Spinal cord (tissue), 10 donors: ENCODE results near the gene TAF4. TPM values are rescaled to one million over a fixed set of nuclear protein-coding genes. Genes with fewer than 3 reads are reported as not detected.

Experiments
- DNase-seq, 6 donors: peaks; one replicate each; pipeline versions ENCODE4 v3.0.0 to v3.0.0-alpha.2; 2013 to 2015; ENCODE audit warnings: low spot score in 6 of 6, low read depth in 4 of 6
- H3K27ac ChIP-seq: one replicate; pipeline ENCODE4 v1.5.1; 2013; ENCODE audit warnings: low read depth, low read length, control low read depth
- H3K27me3 ChIP-seq: one replicate; pipeline ENCODE4 v1.6.1; 2013; ENCODE audit warnings: low read length; ENCODE audit not compliant: control insufficient read depth, insufficient read depth
- H3K36me3 ChIP-seq: one replicate; pipeline ENCODE4 v1.6.1; 2013; ENCODE audit warnings: low read length; ENCODE audit not compliant: control insufficient read depth, insufficient read depth
- H3K4me1 ChIP-seq: one replicate; pipeline ENCODE4 v1.6.1; 2013; ENCODE audit warnings: low read length; ENCODE audit not compliant: control insufficient read depth, insufficient read depth
- H3K4me3 ChIP-seq: one replicate; pipeline ENCODE4 v1.5.1; 2013; ENCODE audit warnings: low read depth, low read length, control low read depth
- H3K9me3 ChIP-seq: one replicate; pipeline ENCODE4 v1.6.1; 2013; ENCODE audit warnings: low read length; ENCODE audit not compliant: control insufficient read depth, insufficient read depth
- WGBS: methylation state at CpG from one replicate; pipeline ENCODE4 v1.1.5; 2013; ENCODE audit warnings: missing lambda C conversion rate; ENCODE audit not compliant: insufficient coverage; 5-methylcytosine and 5-hydroxymethylcytosine counted together
- polyA plus RNA-seq, 2 donors: library from polyadenylated mRNA; unstranded; fragments of 120-200 nt; gene quantifications; one replicate each; pipeline ENCODE4 v1.2.1, GENCODE V29; 2013; ENCODE audit not compliant: insufficient read length in 2 of 2
- total RNA-seq, 2 donors: library from RNA; depleted of rRNA in 1 of 2; stranded (reverse); fragments of 120-200 nt in 1 of 2; fragments of >200 nt in 1 of 2; gene quantifications; one replicate each; pipeline versions ENCODE4 v1.2.3 to v1.2.4, GENCODE V29; 2013 to 2014
- donor health status: healthy.

Gene TAF4
- total and polyA plus RNA-seq, 4 donors: 7.2 to 20.4 (median 13.0) TPM

DNA sequence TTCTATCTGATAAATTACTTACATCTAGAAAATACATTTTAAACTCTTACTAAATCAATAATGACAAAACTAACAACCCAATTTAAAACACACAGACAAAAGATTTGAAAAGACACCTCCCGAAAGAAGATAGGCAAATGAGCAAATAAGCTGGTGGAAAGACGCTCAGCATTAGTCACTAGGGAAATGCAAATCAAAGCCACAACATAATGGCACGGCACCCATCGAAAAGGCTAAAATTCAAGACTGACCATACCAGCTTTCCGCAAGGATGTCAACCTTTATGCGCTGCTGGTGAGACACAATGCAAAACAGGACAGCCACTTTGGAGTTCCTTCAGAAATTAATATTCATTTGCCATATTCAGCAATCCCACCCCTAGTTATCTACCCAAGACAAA lies 25.9 kb downstream of the TAF4 start:
- H3K9me3 ChIP-seq: peaks cover 1% of the 10 kb centered on the region
- no peak overlapping the region for H3K27ac ChIP-seq
- H3K27me3 ChIP-seq: no peaks in the 10 kb centered on the region
- H3K36me3 ChIP-seq: peaks cover 6% of the 10 kb centered on the region
- 69% methylated on average over 5 of the region's 6 CpGs for WGBS
- peaks cover 10% of the 10 kb centered on the region for H3K4me1 ChIP-seq
- H3K4me3 ChIP-seq: no peak overlapping the region
- no peak for DNase-seq

DNA sequence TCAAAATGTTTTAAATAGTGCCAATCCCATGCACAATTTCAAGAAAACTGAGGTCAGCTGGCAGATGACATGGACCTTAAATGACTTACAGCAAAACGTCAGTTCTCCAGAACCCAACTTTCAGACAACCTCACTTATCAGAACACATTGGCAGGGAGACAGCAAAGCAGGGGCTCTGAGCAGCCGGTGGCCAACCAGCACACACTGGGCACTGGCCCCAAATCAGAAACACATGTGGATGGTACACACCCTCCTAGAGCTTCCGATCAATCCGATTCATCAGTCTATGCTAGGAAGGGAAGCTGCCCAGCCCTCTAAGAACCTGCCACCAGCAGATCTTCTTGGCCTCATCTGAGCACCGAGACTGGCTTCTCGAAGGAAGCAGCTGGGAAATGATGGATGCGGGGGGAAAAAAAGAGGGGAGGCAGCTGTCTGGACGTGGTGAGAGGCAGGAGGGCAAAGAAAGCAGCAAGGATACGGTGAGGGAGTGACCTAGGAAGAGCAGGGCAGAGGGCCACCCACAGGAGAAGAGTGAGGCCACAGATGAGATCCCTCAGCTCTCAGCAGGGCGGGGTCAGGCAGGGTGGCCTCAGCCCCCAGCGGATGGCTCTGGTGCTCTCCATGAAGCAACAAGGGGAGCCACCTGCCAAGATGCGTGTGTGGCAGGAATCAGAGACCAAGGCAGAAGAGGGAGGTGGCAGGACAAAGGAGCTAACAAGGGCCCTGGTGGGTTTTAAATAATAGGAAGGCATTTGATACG lies 32.9 kb downstream of the TAF4 start:
- H3K27ac ChIP-seq: no peak overlapping the region
- peaks cover 13% of the 10 kb centered on the region for H3K36me3 ChIP-seq
- H3K9me3 ChIP-seq: peaks cover 1% of the 10 kb centered on the region
- H3K27me3 ChIP-seq: no peaks in the 10 kb centered on the region
- WGBS: 64% methylated on average over 8 of the region's 13 CpGs
- no peak overlapping the region for H3K4me3 ChIP-seq
- DNase-seq: no peak
- H3K4me1 ChIP-seq: peaks cover 17% of the 10 kb centered on the region

GRCh38 chr20:62031462-62032092 lies 34.1 kb downstream of the TAF4 start:
- Histone ChIP-seq H3K9me3 (no peaks in the 10 kb centered on the region), H3K27me3 (no peaks in the 10 kb centered on the region), H3K36me3 (peaks cover 13% of the 10 kb centered on the region), H3K27ac (no peak overlapping the region), H3K4me3 (no peak overlapping the region), H3K4me1 (peaks cover 26% of the 10 kb centered on the region)
- DNase-seq: no peak
- 83% methylated on average over 13 of the region's 15 CpGs for WGBS

- peaks cover 32% of the 10 kb centered on the region for H3K4me1 ChIP-seq
- WGBS: 79% methylated on average over 14 of the region's 14 CpGs
- no peak overlapping the region for H3K27ac ChIP-seq
- no peaks in the 10 kb centered on the region for H3K27me3 ChIP-seq
- peaks cover 16% of the 10 kb centered on the region for H3K36me3 ChIP-seq
- H3K4me3 ChIP-seq: no peak overlapping the region
- no peaks in the 10 kb centered on the region for H3K9me3 ChIP-seq
- no peak for DNase-seq
Observed at GRCh38 chr20:62030834-62031434, 34.7 kb downstream of the TAF4 start.

DNA sequence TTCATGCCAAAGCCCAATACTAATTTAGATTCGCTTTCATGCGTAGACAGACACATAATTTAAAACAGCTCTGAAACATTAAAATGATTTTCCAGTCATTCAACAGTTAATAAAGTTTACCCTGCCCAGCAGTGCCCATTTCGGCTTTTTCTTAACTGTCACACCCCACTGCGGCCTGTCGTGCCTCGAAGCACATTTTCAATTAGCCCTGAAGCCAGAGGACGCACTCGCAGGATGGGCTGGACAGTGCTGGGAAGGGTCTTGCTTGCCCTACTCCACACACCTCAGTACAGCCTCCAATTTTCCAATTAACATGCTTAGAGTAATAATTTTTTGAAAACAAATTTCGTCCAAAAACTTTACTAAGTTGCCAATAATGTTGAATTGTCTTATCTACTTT lies 35.3 kb downstream of the TAF4 start:
- Histone ChIP-seq H3K9me3 (no peaks in the 10 kb centered on the region), H3K27ac (no peak overlapping the region), H3K36me3 (peaks cover 16% of the 10 kb centered on the region), H3K4me1 (peaks cover 38% of the 10 kb centered on the region), H3K4me3 (no peak overlapping the region), H3K27me3 (no peaks in the 10 kb centered on the region)
- DNase-seq: no peak
- 79% methylated on average over 7 of the region's 9 CpGs for WGBS

DNA sequence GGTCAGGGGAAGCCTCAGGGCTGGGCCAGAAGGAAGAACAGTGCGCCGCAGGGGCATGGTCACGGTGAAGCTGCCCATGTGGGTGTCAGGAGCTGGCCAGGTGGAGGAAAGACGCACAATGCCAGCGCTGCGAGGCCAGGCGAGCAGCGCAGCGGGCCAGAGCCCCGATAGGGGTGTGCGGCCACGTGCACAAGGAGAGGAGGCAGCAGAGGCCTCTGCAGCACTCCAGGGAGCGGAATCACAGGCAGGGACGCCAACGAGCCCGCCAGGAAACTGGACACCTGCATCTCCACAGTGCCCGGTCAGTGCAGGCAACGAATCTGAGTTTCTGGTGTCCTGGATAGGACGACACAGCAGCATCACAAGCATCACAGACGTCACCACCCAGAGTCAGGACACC lies 35.7 kb downstream of the TAF4 start:
- Histone ChIP-seq H3K27ac (no peak overlapping the region), H3K9me3 (no peaks in the 10 kb centered on the region), H3K27me3 (no peaks in the 10 kb centered on the region), H3K4me3 (no peak overlapping the region), H3K36me3 (peaks cover 16% of the 10 kb centered on the region), H3K4me1 (peaks cover 39% of the 10 kb centered on the region)
- 94% methylated on average over 20 of the region's 20 CpGs for WGBS
- DNase-seq: no peak

- H3K27ac ChIP-seq: no peak overlapping the region
- no peak overlapping the region for H3K4me3 ChIP-seq
- no peaks in the 10 kb centered on the region for H3K9me3 ChIP-seq
- H3K36me3 ChIP-seq: peaks cover 16% of the 10 kb centered on the region
- no peak for DNase-seq
- peaks cover 39% of the 10 kb centered on the region for H3K4me1 ChIP-seq
- H3K27me3 ChIP-seq: no peaks in the 10 kb centered on the region
- whole genome bisulfite sequencing: 83% methylated on average over 13 of the region's 15 CpGs
Observed at GRCh38 chr20:62029296-62029695, 36.4 kb downstream of the TAF4 start.

DNA sequence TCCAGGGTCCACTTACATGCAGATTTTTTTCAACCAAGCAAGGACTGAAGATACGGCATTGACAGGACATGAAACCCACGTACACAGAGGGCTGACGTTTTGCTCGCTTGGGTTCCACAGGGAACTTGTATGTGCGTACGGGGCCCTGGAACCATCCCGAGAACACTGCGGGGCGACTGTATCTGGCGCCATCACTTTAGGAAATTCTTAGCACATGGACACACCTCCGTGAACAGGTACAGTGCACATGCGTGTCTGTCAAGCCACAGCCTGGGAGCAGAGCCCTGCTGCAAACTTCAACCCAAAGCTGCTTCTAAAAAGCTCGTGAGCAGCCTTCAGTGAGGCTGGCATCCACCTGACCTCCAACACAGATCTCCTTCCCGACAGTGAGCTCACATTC lies 37.3 kb downstream of the TAF4 start:
- DNase-seq: no peak
- no peaks in the 10 kb centered on the region for H3K27me3 ChIP-seq
- no peak overlapping the region for H3K4me3 ChIP-seq
- H3K4me1 ChIP-seq: peaks cover 39% of the 10 kb centered on the region
- no peaks in the 10 kb centered on the region for H3K9me3 ChIP-seq
- H3K27ac ChIP-seq: no peak overlapping the region
- 82% methylated on average over 14 of the region's 14 CpGs for WGBS
- H3K36me3 ChIP-seq: peaks cover 16% of the 10 kb centered on the region

GRCh38 chr20:62027698-62028321 lies 37.9 kb downstream of the TAF4 start:
- 50% methylated on average over 10 of the region's 12 CpGs for WGBS
- peaks cover 41% of the 10 kb centered on the region for H3K4me1 ChIP-seq
- H3K27ac ChIP-seq: no peak overlapping the region

More at GRCh38 chr20:62027698-62028321, 37.9 kb downstream of the TAF4 start:
- Histone ChIP-seq H3K4me3 (no peak overlapping the region), H3K27me3 (no peaks in the 10 kb centered on the region), H3K9me3 (no peaks in the 10 kb centered on the region), H3K36me3 (peaks cover 16% of the 10 kb centered on the region)
- no peak for DNase-seq
